ENCODE measurements around the gene RHPN2. TPM values are rescaled to one million over a fixed set of nuclear protein-coding genes. Genes with fewer than 3 reads are reported as not detected.

The RHPN2 gene
- total RNA-seq, 2 experiments from 2014 or later: 2.1 to 6.4 TPM

- CTCF ChIA-PET (ENCODE audit: unreplicated experiment): no interaction called here
- Histone ChIP-seq H3K9me2 (ENCODE audit: insufficient read depth, low read length) (no peaks in the 10 kb centered on the region), H3K79me2 (ENCODE audit: insufficient read depth, low read depth, low read length) (no peaks in the 10 kb centered on the region), H3K4me2 (ENCODE audit: low read length) (no peak overlapping the region), H3K9me3 (ENCODE audit: low read length) (no peaks in the 10 kb centered on the region), H3K27ac (ENCODE audit: low read depth, low read length, poor library complexity, severe bottlenecking) (no peak overlapping the region), H2AFZ (ENCODE audit: low read length) (no peak overlapping the region), H3K4me1 (ENCODE audit: insufficient read depth, low read length, poor library complexity, severe bottlenecking) (no peaks in the 10 kb centered on the region), H3K4me3 (ENCODE audit: low read depth, low read length, poor library complexity, severe bottlenecking) (no peak overlapping the region), H3K36me3 (ENCODE audit: insufficient read depth, low read length) (peaks cover 41% of the 10 kb centered on the region), H4K20me1 (ENCODE audit: insufficient read depth, low read length) (no peaks in the 10 kb centered on the region)
- TF ChIP-seq EZH2phosphoT487 (IDR thresholded peaks at IDR 0.05; ENCODE audit: borderline replicate concordance, low read depth, low read length) (no peak), CTCF (conservative IDR thresholded peaks at IDR 0.05; ENCODE audit: low read length) (no peak)
- intact Hi-C loops (cut with micrococcal nuclease; ENCODE audit: unreplicated experiment): no loop called here
- BruUV-seq (replicated peaks): no TSS peak
- POLR2A ChIA-PET: interaction anchor here (0.7 kb wide), 1 partner anchor 805 kb away, joined by 5 read pairs; no protein-coding TSS in a partner anchor
- no peak for DNase-seq (ENCODE audit: low spot score)
Observed at GRCh38 chr19:33090179-33090578, 25.5 kb upstream of the RHPN2 start.

GRCh38 chr19:33089010-33089409, 24.3 kb upstream of the RHPN2 start:
- Histone ChIP-seq H3K36me3 (ENCODE audit: insufficient read depth, low read length) (peaks cover 32% of the 10 kb centered on the region), H3K4me2 (ENCODE audit: low read length) (no peak overlapping the region), H3K4me1 (ENCODE audit: insufficient read depth, low read length, poor library complexity, severe bottlenecking) (no peaks in the 10 kb centered on the region), H3K9me3 (ENCODE audit: low read length) (no peaks in the 10 kb centered on the region), H3K79me2 (ENCODE audit: insufficient read depth, low read depth, low read length) (no peaks in the 10 kb centered on the region), H3K27ac (ENCODE audit: low read depth, low read length, poor library complexity, severe bottlenecking) (no peak overlapping the region), H4K20me1 (ENCODE audit: insufficient read depth, low read length) (no peaks in the 10 kb centered on the region), H2AFZ (ENCODE audit: low read length) (no peak overlapping the region), H3K4me3 (ENCODE audit: low read depth, low read length, poor library complexity, severe bottlenecking) (no peak overlapping the region), H3K9me2 (ENCODE audit: insufficient read depth, low read length) (no peaks in the 10 kb centered on the region)
- ChIA-PET POLR2A (no interaction called here), CTCF (ENCODE audit: unreplicated experiment) (no interaction called here)
- intact Hi-C loops (cut with micrococcal nuclease; ENCODE audit: unreplicated experiment): loop anchor here (10.0 kb wide), 1 partner anchor 114 kb away; the partner anchor contains the start of genes CEP89 and FAAP24
- no peak for TF ChIP-seq CTCF (conservative IDR thresholded peaks at IDR 0.05; ENCODE audit: low read length)
- TF ChIP-seq EZH2phosphoT487 (IDR thresholded peaks at IDR 0.05; ENCODE audit: borderline replicate concordance, low read depth, low read length): no peak
- BruUV-seq (replicated peaks): no TSS peak
- DNase-seq (ENCODE audit: low spot score): no peak

- H2AFZ ChIP-seq (ENCODE audit: low read length): no peak overlapping the region
- peaks cover 4% of the 10 kb centered on the region for H3K4me1 ChIP-seq (ENCODE audit: insufficient read depth, low read length, poor library complexity, severe bottlenecking)
- no peak for DNase-seq (ENCODE audit: low spot score)
- ChIA-PET POLR2A (interaction anchor here (0.7 kb wide), 1 partner anchor 648 kb away, joined by 3 read pairs; no protein-coding TSS in a partner anchor), CTCF (ENCODE audit: unreplicated experiment) (no interaction called here)
- peaks cover 21% of the 10 kb centered on the region for H3K36me3 ChIP-seq (ENCODE audit: insufficient read depth, low read length)
- H4K20me1 ChIP-seq (ENCODE audit: insufficient read depth, low read length): no peaks in the 10 kb centered on the region
- no peak overlapping the region for H3K4me3 ChIP-seq (ENCODE audit: low read depth, low read length, poor library complexity, severe bottlenecking)
- intact Hi-C loops (cut with micrococcal nuclease; ENCODE audit: unreplicated experiment): loop anchor here (10.0 kb wide), 1 partner anchor 112 kb away; the partner anchor contains the start of genes CEP89 and FAAP24
- no peak for TF ChIP-seq EZH2phosphoT487 (IDR thresholded peaks at IDR 0.05; ENCODE audit: borderline replicate concordance, low read depth, low read length)
- no peak for TF ChIP-seq CTCF (conservative IDR thresholded peaks at IDR 0.05; ENCODE audit: low read length)
- no peak overlapping the region for H3K27ac ChIP-seq (ENCODE audit: low read depth, low read length, poor library complexity, severe bottlenecking)
- H3K4me2 ChIP-seq (ENCODE audit: low read length): no peak overlapping the region
- no peaks in the 10 kb centered on the region for H3K9me2 ChIP-seq (ENCODE audit: insufficient read depth, low read length)
- no peaks in the 10 kb centered on the region for H3K9me3 ChIP-seq (ENCODE audit: low read length)
- BruUV-seq (replicated peaks): no TSS peak
- H3K79me2 ChIP-seq (ENCODE audit: insufficient read depth, low read depth, low read length): peaks cover 8% of the 10 kb centered on the region; the same call in 1 of the 2 replicates
Observed at GRCh38 chr19:33086955-33087354, 22.3 kb upstream of the RHPN2 start.
